Nephron progenitor cell (in vitro differentiated cells): ENCODE results near the gene ERC2.

Experiments
- DNase-seq: peaks from one replicate; pipeline ENCODE4 v3.0.0; 2021
- H3K27ac Mint-ChIP-seq: 2 replicates; pipeline ENCODE4 v1.8.0; 2021; ENCODE audit warnings: mild to moderate bottlenecking, moderate library complexity, mixed read lengths
- H3K27me3 Mint-ChIP-seq: 2 replicates; pipeline ENCODE4 v1.8.0; 2021; ENCODE audit warnings: mild to moderate bottlenecking, low read depth, mixed read lengths; ENCODE audit not compliant: poor library complexity
- H3K36me3 Mint-ChIP-seq: 2 replicates; pipeline ENCODE4 v1.8.0; 2021; ENCODE audit warnings: low read depth, mixed read lengths
- H3K4me1 Mint-ChIP-seq: 2 replicates; pipeline ENCODE4 v1.8.0; 2021; ENCODE audit warnings: mixed read lengths
- H3K4me3 Mint-ChIP-seq: 2 replicates; pipeline ENCODE4 v1.8.0; 2021; ENCODE audit warnings: mild to moderate bottlenecking, moderate library complexity, mixed read lengths
- H3K9me3 Mint-ChIP-seq: 2 replicates; pipeline ENCODE4 v1.8.0; 2021; ENCODE audit warnings: mild to moderate bottlenecking, moderate library complexity, mixed read lengths
- CTCF ChIP-seq: fragments of 200-600 bp; sonication (generic); IDR thresholded peaks from 2 replicates; pipeline ENCODE4 v1.5.0; 2021; ENCODE audit warnings: antibody characterized with exemption

Gene ERC2

GRCh38 chr3:55515550-55516246 lies 952.6 kb downstream of the ERC2 start:
- DNase-seq: no peak
- no peak for TF ChIP-seq CTCF
- H3K27me3 Mint-ChIP-seq: no peaks in the 10 kb centered on the region
- H3K27ac Mint-ChIP-seq: peak overlapping the region; percentile 14
- H3K9me3 Mint-ChIP-seq: no peaks in the 10 kb centered on the region
- H3K4me3 Mint-ChIP-seq: peak overlapping the region; percentile 62
- H3K36me3 Mint-ChIP-seq: no peaks in the 10 kb centered on the region
- peaks cover 80% of the 10 kb centered on the region for H3K4me1 Mint-ChIP-seq

GRCh38 chr3:55514962-55515361 lies 953.3 kb downstream of the ERC2 start:
- no peak overlapping the region for H3K27ac Mint-ChIP-seq
- no peaks in the 10 kb centered on the region for H3K36me3 Mint-ChIP-seq
- peaks cover 76% of the 10 kb centered on the region for H3K4me1 Mint-ChIP-seq
- no peak for DNase-seq
- H3K9me3 Mint-ChIP-seq: no peaks in the 10 kb centered on the region
- no peak for TF ChIP-seq CTCF
- H3K4me3 Mint-ChIP-seq: no peak overlapping the region
- H3K27me3 Mint-ChIP-seq: no peaks in the 10 kb centered on the region

- H3K9me3 Mint-ChIP-seq: no peaks in the 10 kb centered on the region
- H3K4me3 Mint-ChIP-seq: no peak overlapping the region
- no peak overlapping the region for H3K27ac Mint-ChIP-seq
- H3K27me3 Mint-ChIP-seq: no peaks in the 10 kb centered on the region
- TF ChIP-seq CTCF: no peak
- H3K36me3 Mint-ChIP-seq: no peaks in the 10 kb centered on the region
- DNase-seq: no peak
- H3K4me1 Mint-ChIP-seq: peaks cover 69% of the 10 kb centered on the region
These were observed 955.5 kb downstream of the ERC2 start for GRCh38 chr3:55512571-55513343.

DNA sequence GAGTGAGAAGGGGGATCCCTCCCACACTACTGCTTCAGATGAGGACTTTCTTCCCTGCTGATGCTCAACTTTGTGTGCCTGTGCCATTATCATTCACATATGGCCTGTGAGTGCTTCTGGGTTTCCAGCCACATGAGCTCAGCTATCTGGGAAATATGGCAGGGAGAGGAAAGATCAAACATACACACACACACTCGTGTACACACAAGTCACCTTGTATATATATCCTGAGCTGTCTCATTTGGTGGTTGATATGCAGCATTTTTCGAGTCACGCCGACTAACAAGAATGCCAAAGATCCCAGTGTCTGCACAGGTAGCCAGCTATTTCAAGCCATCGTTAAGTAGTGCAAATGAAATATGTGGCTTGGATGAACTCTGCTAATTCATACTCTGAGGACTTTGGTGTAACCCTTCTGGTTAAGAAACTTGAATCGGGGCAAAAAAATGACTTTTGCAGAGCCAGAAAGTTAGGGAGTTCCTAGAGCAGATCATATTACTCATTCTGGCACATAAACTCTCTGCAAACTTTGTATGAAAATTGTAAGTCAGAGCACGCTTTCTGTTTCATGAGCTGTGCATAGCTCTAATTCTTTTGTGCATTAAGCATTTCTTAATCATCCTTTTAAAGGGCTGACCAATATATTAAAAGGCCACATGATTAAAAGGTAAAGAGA lies 956.2 kb downstream of the ERC2 start:
- H3K27me3 Mint-ChIP-seq: no peaks in the 10 kb centered on the region
- no peak overlapping the region for H3K4me3 Mint-ChIP-seq
- no peak overlapping the region for H3K27ac Mint-ChIP-seq
- TF ChIP-seq CTCF: no peak
- H3K36me3 Mint-ChIP-seq: no peaks in the 10 kb centered on the region
- peaks cover 65% of the 10 kb centered on the region for H3K4me1 Mint-ChIP-seq
- H3K9me3 Mint-ChIP-seq: no peaks in the 10 kb centered on the region
- DNase-seq: no peak

DNA sequence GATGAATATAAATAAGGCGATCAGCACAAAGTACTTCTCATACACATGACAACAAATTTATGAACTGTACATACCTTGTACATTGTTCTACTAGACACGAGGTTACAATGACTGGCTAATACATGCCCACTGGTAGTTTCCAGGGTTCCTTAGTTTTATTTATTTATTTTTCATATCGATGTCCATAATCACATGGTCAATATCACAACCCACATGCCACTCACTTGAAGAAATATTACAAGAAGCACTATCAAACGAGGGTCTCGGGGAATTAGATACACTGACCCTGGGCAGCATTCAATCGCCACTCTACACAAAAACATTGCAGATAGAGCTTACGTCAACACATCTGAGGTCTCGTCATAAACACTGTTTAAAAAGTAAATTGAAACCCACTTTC lies 959.9 kb downstream of the ERC2 start:
- Mint-ChIP-seq H3K4me1 (peaks cover 37% of the 10 kb centered on the region), H3K9me3 (no peaks in the 10 kb centered on the region), H3K27me3 (no peaks in the 10 kb centered on the region), H3K36me3 (no peaks in the 10 kb centered on the region), H3K4me3 (no peak overlapping the region), H3K27ac (no peak overlapping the region)
- TF ChIP-seq CTCF: no peak
- DNase-seq: no peak
